NCI-H2227 (cell line): ENCODE data around the gene ZNF548.
A peak's percentile ranks its signal among the peaks of the same experiment; 100 is the strongest.

ENCODE experiments used
- DNase-seq: peaks from one replicate; lab custom pipeline; 2025; ENCODE audit not compliant: unreplicated experiment; lab: John Stamatoyannopoulos, UW

ZNF548 gene

GRCh38 chr19:57395710-57396109, 6.1 kb downstream of the ZNF548 start:
- no peak for DNase-seq

- no peak for DNase-seq
Measured at GRCh38 chr19:57398868-57399267, 9.2 kb downstream of the ZNF548 start.

- no peak for DNase-seq
Measured at GRCh38 chr19:57403737-57404563, 14.3 kb downstream of the ZNF548 start.

- DNase-seq, result peak; percentile 76
Measured at GRCh38 chr19:57406516-57407123, 17.0 kb downstream of the ZNF548 start.

- DNase-seq, result peak; percentile 99
Measured at GRCh38 chr19:57410877-57411671, 21.4 kb downstream of the ZNF548 start, which contains the start of gene ZNF17. ZNF17 (plus strand) TSS chr19:57411161; CDS start chr19:57413616, 2,455 bp downstream.

- DNase-seq, result no peak
Measured at GRCh38 chr19:57419439-57419838, 29.8 kb downstream of the ZNF548 start.

- no peak for DNase-seq
Measured at GRCh38 chr19:57421037-57421436, 31.4 kb downstream of the ZNF548 start.

- peak; percentile 40 for DNase-seq
Measured at GRCh38 chr19:57434386-57435061, 44.9 kb downstream of the ZNF548 start.

- DNase-seq, result peak; percentile 100
Measured at GRCh38 chr19:57435062-57435978, 45.7 kb downstream of the ZNF548 start, which contains the start of gene ZNF749. ZNF749 (plus strand) TSS chr19:57435325; CDS start chr19:57435579, 254 bp downstream.

GRCh38 chr19:57436417-57436816, 46.8 kb downstream of the ZNF548 start:
- no peak for DNase-seq

- DNase-seq, result no peak
Measured at GRCh38 chr19:57437931-57438330, 48.3 kb downstream of the ZNF548 start.

GRCh38 chr19:57438925-57439324, 49.3 kb downstream of the ZNF548 start:
- no peak for DNase-seq

GRCh38 chr19:57441979-57442752, 52.5 kb downstream of the ZNF548 start:
- no peak for DNase-seq

- DNase-seq, result no peak
Measured at GRCh38 chr19:57443121-57443696, 53.6 kb downstream of the ZNF548 start.

GRCh38 chr19:57452307-57452706, 62.7 kb downstream of the ZNF548 start:
- no peak for DNase-seq
